ENCODE data around the gene PCSK9.

DNA sequence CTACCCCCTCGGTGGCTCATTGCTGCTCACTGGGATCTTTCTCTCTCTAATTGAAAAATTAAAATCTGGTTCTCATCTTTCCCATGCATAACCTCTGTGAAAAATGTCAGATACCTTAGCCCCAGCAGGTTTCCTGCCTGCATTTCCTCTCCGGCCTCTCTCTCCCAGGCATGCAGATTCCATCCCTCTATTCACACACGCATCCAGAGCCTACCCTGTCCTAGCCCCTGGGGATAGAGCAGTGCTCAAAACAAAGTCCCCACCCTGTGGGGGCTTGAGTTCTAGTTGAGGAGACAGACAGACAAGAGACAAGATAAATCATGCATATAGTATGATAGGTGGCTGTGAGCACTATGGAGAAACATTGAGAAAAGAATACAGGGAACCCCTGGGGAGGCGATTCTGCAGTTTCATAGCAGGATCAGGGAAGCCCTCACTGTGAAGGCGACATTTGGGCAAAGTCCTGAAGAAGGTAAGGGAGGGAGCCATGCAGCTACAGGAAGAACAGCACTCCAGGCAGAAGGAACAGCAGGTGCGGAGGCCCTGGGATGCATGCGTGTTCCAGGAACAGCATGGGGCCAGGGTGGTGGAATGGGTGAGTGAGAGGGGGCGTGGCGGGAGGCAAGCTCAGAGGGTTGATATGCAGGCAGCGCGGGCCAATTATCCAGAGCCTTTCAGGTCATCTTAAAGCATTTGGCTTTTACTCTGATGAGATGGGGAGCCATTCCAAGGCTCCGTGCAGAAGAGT, 44.2 kb upstream of the PCSK9 start:
- TF ChIP-seq POLR2A (IDR thresholded peaks at IDR 0.05; ENCODE audit: low read length) (no peak), GATA1 (IDR thresholded peaks at IDR 0.05; ENCODE audit: low read depth, low read length) (no peak)

All from erythroblast (primary cell).